ENCODE data around the gene IVL. TPM values are rescaled to one million over a fixed set of nuclear protein-coding genes. Genes with fewer than 3 reads are reported as not detected.
A peak's percentile ranks its signal among the peaks of the same experiment; 100 is the strongest.

IVL gene
- total and polyA plus RNA-seq, 8 donors = 0.12 TPM; not detected in 7

DNA sequence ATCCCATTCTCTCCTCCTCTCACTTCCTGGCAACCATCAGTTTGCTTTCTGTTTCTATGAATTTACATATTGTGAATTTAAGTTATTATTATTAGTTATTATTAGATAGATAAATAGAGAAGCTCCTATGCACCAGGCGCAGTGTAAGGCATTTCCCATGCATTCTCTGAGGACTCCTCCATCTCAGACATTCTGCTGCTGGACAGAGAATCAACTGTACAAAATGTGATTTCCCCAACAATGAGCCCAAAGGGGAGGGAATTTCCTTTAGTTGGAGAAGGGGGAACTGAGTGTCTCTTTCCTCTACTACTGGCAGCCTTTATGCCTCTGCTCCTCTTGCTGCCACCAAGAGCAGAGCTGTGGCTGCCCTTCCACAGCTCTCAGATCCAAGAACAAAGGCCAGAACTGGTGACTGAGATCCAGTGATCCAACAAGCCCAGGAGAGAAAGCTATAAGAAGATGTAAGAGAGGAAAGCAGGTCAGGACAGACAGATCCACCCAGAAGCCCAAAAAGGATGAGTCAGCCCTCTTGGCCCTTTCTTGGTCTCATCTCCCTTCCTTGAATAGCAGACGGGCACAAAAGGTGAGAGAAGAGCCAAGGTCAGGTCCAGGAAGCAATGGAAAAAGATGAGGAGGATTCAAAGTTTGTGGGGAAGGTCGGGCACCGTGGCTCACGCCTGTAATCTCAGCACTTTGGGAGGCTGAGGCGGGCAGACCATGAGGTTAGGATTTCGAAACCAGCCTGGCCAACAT lies 3.5 kb upstream of the IVL start:
- Histone ChIP-seq H3K4me3 (no peak overlapping the region), H3K4me1 (no peaks in the 10 kb centered on the region), H3K9me3 (no peaks in the 10 kb centered on the region), H3K27ac (no peak overlapping the region), H3K36me3 (no peaks in the 10 kb centered on the region), H3K27me3 (peaks cover 0 to 18% of the 10 kb centered on the region in 2 donors)
- ATAC-seq = no peak
- TF ChIP-seq, protein P1, sequence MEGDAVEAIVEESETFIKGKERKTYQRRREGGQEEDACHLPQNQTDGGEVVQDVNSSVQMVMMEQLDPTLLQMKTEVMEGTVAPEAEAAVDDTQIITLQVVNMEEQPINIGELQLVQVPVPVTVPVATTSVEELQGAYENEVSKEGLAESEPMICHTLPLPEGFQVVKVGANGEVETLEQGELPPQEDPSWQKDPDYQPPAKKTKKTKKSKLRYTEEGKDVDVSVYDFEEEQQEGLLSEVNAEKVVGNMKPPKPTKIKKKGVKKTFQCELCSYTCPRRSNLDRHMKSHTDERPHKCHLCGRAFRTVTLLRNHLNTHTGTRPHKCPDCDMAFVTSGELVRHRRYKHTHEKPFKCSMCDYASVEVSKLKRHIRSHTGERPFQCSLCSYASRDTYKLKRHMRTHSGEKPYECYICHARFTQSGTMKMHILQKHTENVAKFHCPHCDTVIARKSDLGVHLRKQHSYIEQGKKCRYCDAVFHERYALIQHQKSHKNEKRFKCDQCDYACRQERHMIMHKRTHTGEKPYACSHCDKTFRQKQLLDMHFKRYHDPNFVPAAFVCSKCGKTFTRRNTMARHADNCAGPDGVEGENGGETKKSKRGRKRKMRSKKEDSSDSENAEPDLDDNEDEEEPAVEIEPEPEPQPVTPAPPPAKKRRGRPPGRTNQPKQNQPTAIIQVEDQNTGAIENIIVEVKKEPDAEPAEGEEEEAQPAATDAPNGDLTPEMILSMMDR (IDR thresholded peaks at IDR 0.05) = no peak
- no peak for DNase-seq
- intact Hi-C loops (cut with DNase I) = no loop called here

- ATAC-seq (peak; percentile 30), DNase-seq (no peak)
- Histone ChIP-seq H3K27ac (no peak overlapping the region), H3K4me1 (no peaks in the 10 kb centered on the region), H3K9me3 (no peaks in the 10 kb centered on the region), H3K4me3 (no peak overlapping the region), H3K27me3 (peaks cover 0 to 26% of the 10 kb centered on the region in 2 donors), H3K36me3 (no peaks in the 10 kb centered on the region)
- intact Hi-C loops (cut with DNase I) = no loop called here
- TF ChIP-seq, protein P1 (IDR thresholded peaks at IDR 0.05) = no peak
These were observed 2.3 kb upstream of the IVL start for GRCh38 chr1:152906023-152906565.

DNA sequence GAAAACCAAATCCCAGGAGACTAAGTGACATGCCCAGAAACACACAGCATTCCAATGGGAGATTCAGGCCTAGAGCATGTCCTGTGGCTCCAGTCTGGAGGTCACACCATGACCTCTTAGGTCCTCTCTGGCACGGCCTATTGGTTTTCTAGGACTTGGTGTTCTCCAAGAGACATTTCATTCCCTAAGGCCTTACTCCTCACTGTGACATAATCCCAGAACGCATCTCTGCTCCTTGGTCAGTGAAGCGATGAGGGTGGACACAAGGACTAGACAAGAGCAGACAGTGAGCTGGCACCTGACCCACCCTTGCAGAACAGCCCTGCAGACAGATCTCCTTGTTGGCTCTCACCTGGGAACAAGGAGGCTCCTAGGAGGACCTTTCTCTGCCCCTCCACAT lies 860 bp downstream of the IVL start:
- ATAC-seq (no peak), DNase-seq (no peak)
- no peaks in the 10 kb centered on the region for H3K4me1 ChIP-seq
- no peaks in the 10 kb centered on the region for H3K36me3 ChIP-seq
- no peak overlapping the region for H3K27ac ChIP-seq
- no peak overlapping the region for H3K4me3 ChIP-seq
- intact Hi-C loops (cut with DNase I) = no loop called here
- H3K27me3 ChIP-seq = peaks cover 0 to 25% of the 10 kb centered on the region in 2 donors
- no peaks in the 10 kb centered on the region for H3K9me3 ChIP-seq
- TF ChIP-seq, protein P1 (IDR thresholded peaks at IDR 0.05) = no peak

DNA sequence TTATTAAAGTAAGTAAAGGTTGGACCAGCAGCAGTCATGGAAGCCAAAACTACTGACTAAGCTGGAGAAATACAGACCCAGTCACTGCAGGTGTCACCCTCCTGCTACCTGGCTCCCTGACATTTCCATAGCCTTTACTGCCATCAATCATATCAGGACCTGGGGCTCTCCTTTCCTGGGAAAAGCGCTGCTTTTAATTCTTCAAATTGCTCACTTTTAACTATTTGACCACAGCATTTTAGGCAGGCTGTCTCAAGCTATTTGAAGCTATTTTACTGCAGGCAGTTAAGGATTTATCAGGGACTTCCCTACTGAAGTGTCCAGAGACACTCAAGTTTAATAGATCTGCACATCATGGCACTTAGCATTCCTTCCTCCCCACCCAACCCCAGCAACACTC lies 4.1 kb downstream of the IVL start:
- ATAC-seq (peak; percentile 33), DNase-seq (no peak)
- Histone ChIP-seq H3K27ac (no peak overlapping the region), H3K4me3 (no peak overlapping the region), H3K9me3 (no peaks in the 10 kb centered on the region), H3K4me1 (no peaks in the 10 kb centered on the region), H3K36me3 (no peaks in the 10 kb centered on the region), H3K27me3 (peaks cover 0 to 24% of the 10 kb centered on the region in 2 donors)
- intact Hi-C loops (cut with DNase I) = no loop called here
- TF ChIP-seq, protein P1 (IDR thresholded peaks at IDR 0.05) = no peak

- peaks cover 0 to 24% of the 10 kb centered on the region in 2 donors for H3K27me3 ChIP-seq
- TF ChIP-seq, protein P1 (IDR thresholded peaks at IDR 0.05) = no peak
- H3K36me3 ChIP-seq = no peaks in the 10 kb centered on the region
- no peak for DNase-seq
- no peak overlapping the region for H3K4me3 ChIP-seq
- no peak overlapping the region for H3K27ac ChIP-seq
- peak; percentile 38 for ATAC-seq
- intact Hi-C loops (cut with DNase I) = no loop called here
- H3K4me1 ChIP-seq = no peaks in the 10 kb centered on the region
- H3K9me3 ChIP-seq = no peaks in the 10 kb centered on the region
These were observed 4.6 kb downstream of the IVL start for GRCh38 chr1:152912900-152913299.

Measured in left lung (tissue), 10 donors.